HepG2 (cell line): Measurements from ENCODE around the gene TSHZ2. TPM values are rescaled to one million over a fixed set of nuclear protein-coding genes. Genes with fewer than 3 reads are reported as not detected.
A peak's percentile ranks its signal among the peaks of the same experiment; 100 is the strongest.

Source experiments
- ATAC-seq: fragments of 200-7000 bp; cut with Tn5 transposase; 3 replicates; pipeline ENCODE4 v1.9.1; 2020; ENCODE audit warnings: mild to moderate bottlenecking, moderate library complexity
- BruUV-seq: library from RNA; stranded (reverse); fragments of 400-500 nt; replicated peaks from 2 replicates; lab custom pipeline; 2021; lab: Mats Ljungman, UMichigan
- CTCF ChIA-PET: fragments of 300-600 bp; formaldehyde crosslinking; extraction: SDS; loops from one replicate; lab custom pipeline; 2021; ENCODE audit warnings: low total read pairs, inconsistent platforms, low intra/inter-chr PET ratio; lab: Yijun Ruan, JAX
- POLR2A ChIA-PET: fragments of 350-600 bp; sonication (Branson Sonifier 250); formaldehyde crosslinking; loops from one replicate; lab custom pipeline; 2020; ENCODE audit warnings: antibody characterized with exemption, inconsistent platforms; lab: Yijun Ruan, JAX
- DNase-seq: peaks from one replicate; pipeline ENCODE4 v3.0.0-alpha.2; 2015; ENCODE audit warnings: low spot score
- FAIRE-seq: peaks from 3 replicates; lab custom pipeline; 2011; peaks lifted over from hg19 to GRCh38; lab: Jason Lieb, UNC
- H2AFZ ChIP-seq: one replicate; pipeline ENCODE4 v1.6.1; 2011; ENCODE audit warnings: low read length, inconsistent platforms
- H3K27ac ChIP-seq: fragments of 300-600 bp; 3 replicates; pipeline ENCODE4 v1.8.0; 2011; ENCODE audit warnings: mixed run types, mild to moderate bottlenecking, mixed read lengths, low read length, inconsistent platforms; ENCODE audit not compliant: insufficient read depth; ENCODE audit errors: extremely low read length
- H3K27me3 ChIP-seq, 2 experiments: fragments of 200-600 bp in 1 of 2; 2 replicates in 1 of 2; 3 replicates in 1 of 2; pipeline versions ENCODE4 v1.6.0 to v1.8.0; 2011; ENCODE audit warnings: low read length in 2 of 2, mild to moderate bottlenecking in 2 of 2, moderate library complexity in 2 of 2, inconsistent platforms in 1 of 2; ENCODE audit not compliant: insufficient read depth in 2 of 2, control insufficient read depth in 1 of 2
- H3K36me3 ChIP-seq, 2 experiments: fragments of 200-600 bp in 1 of 2; replicated peaks in 1 of 2; 2 replicates in 1 of 2; 3 replicates in 1 of 2; pipeline versions ENCODE4 v1.5.1 to v1.8.0; 2011; ENCODE audit warnings: low read length in 2 of 2, inconsistent platforms in 1 of 2; ENCODE audit not compliant: insufficient read depth in 2 of 2, control insufficient read depth in 1 of 2
- H3K4me1 ChIP-seq: 2 replicates; pipeline ENCODE4 v1.5.1; 2012; ENCODE audit warnings: low read length, inconsistent platforms; ENCODE audit not compliant: insufficient read depth
- H3K4me2 ChIP-seq: 2 replicates; pipeline ENCODE4 v1.6.0; 2011; ENCODE audit warnings: low read depth, low read length, inconsistent platforms
- H3K4me3 ChIP-seq, 3 experiments: fragments of 200-600 bp in 1 of 3; sonication (generic), shearing (Covaris generic) in 1 of 3; replicated peaks in 1 of 3; 2 replicates each; pipeline ENCODE4 v1.5.1; 2011 to 2016; ENCODE audit warnings: low read length in 3 of 3, inconsistent platforms in 2 of 3, low read depth in 2 of 3, mild to moderate bottlenecking in 2 of 3, control low read depth in 1 of 3, mixed read lengths in 1 of 3; ENCODE audit not compliant: insufficient read depth in 1 of 3
- H3K79me2 ChIP-seq: one replicate; pipeline ENCODE4 v1.6.1; 2011; ENCODE audit warnings: low read length, inconsistent platforms; ENCODE audit not compliant: insufficient read depth
- H3K9ac ChIP-seq: 2 replicates; pipeline ENCODE4 v1.6.0; 2011; ENCODE audit warnings: mild to moderate bottlenecking, low read depth, low read length, inconsistent platforms; ENCODE audit not compliant: insufficient read depth
- H3K9me3 ChIP-seq: 2 replicates; pipeline ENCODE4 v1.5.1; 2012; ENCODE audit warnings: mild to moderate bottlenecking, low read length
- H4K20me1 ChIP-seq: 2 replicates; pipeline ENCODE4 v1.6.0; 2011; ENCODE audit warnings: inconsistent platforms, mild to moderate bottlenecking, low read length, moderate library complexity; ENCODE audit not compliant: insufficient read depth
- CREB1 ChIP-seq, 2 experiments: fragments of 450-650 bp in 1 of 2; IDR thresholded peaks; 2 replicates each; pipeline ENCODE4 v1.6.1; 2016 to 2017; ENCODE audit warnings: control low read depth in 1 of 2, mild to moderate bottlenecking in 1 of 2, missing compliant biosample characterization in 1 of 2, missing genetic modification characterization in 1 of 2
- DNMT3B ChIP-seq: conservative IDR thresholded peaks from 2 replicates; pipeline ENCODE4 v1.6.1; 2016; ENCODE audit warnings: missing biosample characterization, control low read depth
- FLYWCH1 ChIP-seq: sonication (generic); formaldehyde crosslinking; IDR thresholded peaks from 2 replicates; pipeline ENCODE4 v1.8.1; 2023; ENCODE audit warnings: mild to moderate bottlenecking, missing genetic modification reagents
- HHEX ChIP-seq: IDR thresholded peaks from 2 replicates; pipeline ENCODE4 v1.6.1; 2016; ENCODE audit warnings: control low read depth
- HOXA9 ChIP-seq: sonication (generic); formaldehyde crosslinking; IDR thresholded peaks from 2 replicates; pipeline ENCODE4 v1.8.1; 2022; ENCODE audit warnings: missing genetic modification reagents, mild to moderate bottlenecking, moderate library complexity, borderline replicate concordance
- MTA3 ChIP-seq: sonication (generic); formaldehyde crosslinking; IDR thresholded peaks from 2 replicates; pipeline ENCODE4 v1.4.0; 2020; ENCODE audit warnings: missing genetic modification reagents
- ZNF772 ChIP-seq: sonication (generic); formaldehyde crosslinking; IDR thresholded peaks from 2 replicates; pipeline ENCODE4 v1.5.0; 2020; ENCODE audit warnings: mild to moderate bottlenecking, missing genetic modification reagents
- WGBS: methylation state at CpG from one replicate; pipeline ENCODE4 v1.1.6; 2017; ENCODE audit warnings: low lambda C conversion rate; 5-methylcytosine and 5-hydroxymethylcytosine counted together
- in situ Hi-C: cut with HindIII; loops from 2 replicates; pipeline ENCODE4 v1.10.0; 2017; ENCODE audit warnings: low pct_unique_long_range_greater_than_20kb; ENCODE audit not compliant: extremely low pct_ligation_motif_present
- intact Hi-C: fragments of 100-400 bp; cut with micrococcal nuclease; formaldehyde crosslinking; loops from one replicate; pipeline ENCODE4 v1.10.0; 2022; ENCODE audit not compliant: unreplicated experiment
- polyA plus RNA-seq, 8 experiments: library from polyadenylated mRNA; depleted of rRNA in 3 of 8; stranded (reverse) in 7 of 8; unstranded in 1 of 8; fragments of >200 nt; fragmentation: Illumina TruSeq in 4 of 8; extraction: Trizol in 4 of 8; gene quantifications; 2 replicates each; pipeline versions ENCODE4 v1.2.1 to v1.2.3, GENCODE V29; 2011 to 2016; ENCODE audit warnings: low read depth in 4 of 8, missing spikeins in 1 of 8, mixed read lengths in 1 of 8; ENCODE audit not compliant: insufficient read depth in 1 of 8
- total RNA-seq, 5 experiments: library from RNA; depleted of rRNA; stranded (reverse); fragments of >200 nt; fragmentation: Illumina TruSeq; extraction: Trizol; gene quantifications; 2 replicates each; pipeline ENCODE4 v1.2.3, GENCODE V29; 2016; ENCODE audit warnings: low read depth in 1 of 5
- TF ChIP-seq, protein P1 (sequence below): IDR thresholded peaks from 2 replicates; pipeline ENCODE4 v1.6.1; 2016; ENCODE audit warnings: low read depth, control low read depth
- TF ChIP-seq, protein P2 (sequence below): sonication (generic); formaldehyde crosslinking; IDR thresholded peaks from 2 replicates; pipeline ENCODE4 v1.4.0; 2020; ENCODE audit warnings: missing genetic modification reagents; ENCODE audit errors: not compliant biosample characterization
- TF ChIP-seq, protein P3 (sequence below): sonication (generic); formaldehyde crosslinking; IDR thresholded peaks from 2 replicates; pipeline ENCODE4 v1.5.1; 2020; ENCODE audit warnings: mild to moderate bottlenecking, missing genetic modification reagents, moderate library complexity
- TF ChIP-seq, protein P4 (sequence below): sonication (generic); formaldehyde crosslinking; IDR thresholded peaks from 2 replicates; pipeline ENCODE4 v1.4.0; 2020; ENCODE audit warnings: mild to moderate bottlenecking, low read depth, missing genetic modification reagents

TSHZ2 gene
- total and polyA plus RNA-seq, 2 of the 13 experiments (the other 11 are each of a cell fraction or from before 2014, with no cell fraction given) = 0.01 TPM; not detected in 1

DNA sequence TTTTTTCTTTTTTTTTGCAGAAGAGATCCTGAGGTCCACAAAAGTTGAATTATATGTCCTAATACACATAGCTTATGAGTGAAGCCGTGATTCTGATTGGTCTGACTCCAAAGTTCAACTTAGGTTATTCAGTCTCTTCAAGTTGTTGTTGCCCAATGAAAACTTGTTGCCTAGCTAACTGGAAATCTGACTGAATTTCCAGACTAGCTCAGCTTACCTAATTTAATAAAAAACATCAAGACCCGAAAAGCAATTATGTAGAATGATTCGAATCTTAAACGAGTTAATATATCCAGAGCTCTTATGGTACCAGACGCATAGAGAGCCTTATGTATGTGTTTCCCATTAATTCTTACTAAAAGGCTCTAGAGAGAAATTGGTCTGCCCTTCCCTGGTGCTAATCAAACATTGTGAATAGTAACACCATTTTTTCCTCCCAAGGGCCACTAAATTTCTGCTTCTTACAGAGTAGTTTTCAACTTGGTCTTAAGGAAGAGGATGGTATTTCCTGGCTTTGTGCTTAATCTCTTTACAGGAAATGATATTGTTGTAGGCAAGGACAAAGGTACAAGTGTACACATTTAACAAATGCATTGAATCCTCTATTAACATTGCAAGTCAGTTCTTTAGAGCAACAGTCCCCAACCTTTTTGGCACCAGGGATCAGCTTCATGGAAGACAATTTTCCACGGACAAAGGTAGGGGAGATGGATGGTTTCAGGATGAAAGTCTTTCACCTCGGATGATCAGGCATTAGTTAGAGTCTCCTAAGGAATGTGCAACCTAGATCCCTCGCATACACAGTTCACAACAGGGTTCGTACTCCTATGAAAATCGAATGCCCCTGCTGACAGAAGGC is 107.9 kb downstream of the TSHZ2 start (continued):
- TF ChIP-seq, protein P1, sequence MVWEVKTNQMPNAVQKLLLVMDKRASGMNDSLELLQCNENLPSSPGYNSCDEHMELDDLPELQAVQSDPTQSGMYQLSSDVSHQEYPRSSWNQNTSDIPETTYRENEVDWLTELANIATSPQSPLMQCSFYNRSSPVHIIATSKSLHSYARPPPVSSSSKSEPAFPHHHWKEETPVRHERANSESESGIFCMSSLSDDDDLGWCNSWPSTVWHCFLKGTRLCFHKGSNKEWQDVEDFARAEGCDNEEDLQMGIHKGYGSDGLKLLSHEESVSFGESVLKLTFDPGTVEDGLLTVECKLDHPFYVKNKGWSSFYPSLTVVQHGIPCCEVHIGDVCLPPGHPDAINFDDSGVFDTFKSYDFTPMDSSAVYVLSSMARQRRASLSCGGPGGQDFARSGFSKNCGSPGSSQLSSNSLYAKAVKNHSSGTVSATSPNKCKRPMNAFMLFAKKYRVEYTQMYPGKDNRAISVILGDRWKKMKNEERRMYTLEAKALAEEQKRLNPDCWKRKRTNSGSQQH (CRISPR knock-in tag) = 0 out of 2 replicates have a peak, but pooled peaks have one; percentile 32
- TF ChIP-seq, protein P2, sequence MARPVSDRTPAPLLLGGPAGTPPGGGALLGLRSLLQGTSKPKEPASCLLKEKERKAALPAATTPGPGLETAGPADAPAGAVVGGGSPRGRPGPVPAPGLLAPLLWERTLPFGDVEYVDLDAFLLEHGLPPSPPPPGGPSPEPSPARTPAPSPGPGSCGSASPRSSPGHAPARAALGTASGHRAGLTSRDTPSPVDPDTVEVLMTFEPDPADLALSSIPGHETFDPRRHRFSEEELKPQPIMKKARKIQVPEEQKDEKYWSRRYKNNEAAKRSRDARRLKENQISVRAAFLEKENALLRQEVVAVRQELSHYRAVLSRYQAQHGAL (CRISPR knock-in tag) = no peak
- 0 out of 2 replicates have a peak, but pooled peaks have one; percentile 51 for TF ChIP-seq DNMT3B
- TF ChIP-seq HHEX (CRISPR knock-in tag) = no peak

DNA sequence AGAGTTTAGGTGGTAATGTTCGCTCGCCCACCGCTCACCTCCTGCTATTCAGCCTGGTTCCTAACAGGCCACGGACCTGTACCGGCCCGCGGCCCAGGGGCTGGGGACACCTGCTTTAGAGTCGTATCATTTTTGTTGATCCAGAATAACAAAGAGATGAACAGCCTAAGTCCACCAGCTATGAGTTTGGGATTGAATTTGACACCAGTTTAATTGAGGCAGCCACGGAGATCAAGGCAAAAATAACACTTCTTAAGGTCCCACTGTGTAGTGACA is 108.5 kb downstream of the TSHZ2 start:
- peak overlapping the region; percentile 65; the same call in 1 of the 2 replicates for H3K4me2 ChIP-seq
- WGBS = over 99% methylated on average over 9 of the region's 9 CpGs
- no TSS peak for BruUV-seq
- H3K27ac ChIP-seq = peak overlapping the region; percentile 85
- no peaks in the 10 kb centered on the region for H3K9me3 ChIP-seq
- POLR2A ChIA-PET = interaction anchor here (1.2 to 2.9 kb wide), 6 partner anchors 8 to 1115 kb away, joined by 3 to 23 read pairs (median 7); no protein-coding TSS in a partner anchor
- H2AFZ ChIP-seq = no peak overlapping the region
- H3K4me1 ChIP-seq = peaks cover 81% of the 10 kb centered on the region
- in situ Hi-C loops (loop anchor here (25.0 kb wide), 1 partner anchor 1132 kb away; the partner anchor contains the start of gene PFDN4), intact Hi-C loops (loop anchor here (2.0 kb wide), 2 partner anchors 108 to 156 kb away; partner anchors contain the start of gene TSHZ2)
- no peaks in the 10 kb centered on the region for H3K27me3 ChIP-seq
- no peak for FAIRE-seq
- no peaks in the 10 kb centered on the region for H4K20me1 ChIP-seq
- ATAC-seq = no peak
- H3K4me3 ChIP-seq = no peak overlapping the region
- CTCF ChIA-PET = no interaction called here
- peak overlapping the region; percentile 68; the same call in 1 of the 2 replicates for H3K9ac ChIP-seq
- H3K36me3 ChIP-seq = no peaks in the 10 kb centered on the region
- no peak for DNase-seq
- no peaks in the 10 kb centered on the region for H3K79me2 ChIP-seq
- TF ChIP-seq, protein P3, sequence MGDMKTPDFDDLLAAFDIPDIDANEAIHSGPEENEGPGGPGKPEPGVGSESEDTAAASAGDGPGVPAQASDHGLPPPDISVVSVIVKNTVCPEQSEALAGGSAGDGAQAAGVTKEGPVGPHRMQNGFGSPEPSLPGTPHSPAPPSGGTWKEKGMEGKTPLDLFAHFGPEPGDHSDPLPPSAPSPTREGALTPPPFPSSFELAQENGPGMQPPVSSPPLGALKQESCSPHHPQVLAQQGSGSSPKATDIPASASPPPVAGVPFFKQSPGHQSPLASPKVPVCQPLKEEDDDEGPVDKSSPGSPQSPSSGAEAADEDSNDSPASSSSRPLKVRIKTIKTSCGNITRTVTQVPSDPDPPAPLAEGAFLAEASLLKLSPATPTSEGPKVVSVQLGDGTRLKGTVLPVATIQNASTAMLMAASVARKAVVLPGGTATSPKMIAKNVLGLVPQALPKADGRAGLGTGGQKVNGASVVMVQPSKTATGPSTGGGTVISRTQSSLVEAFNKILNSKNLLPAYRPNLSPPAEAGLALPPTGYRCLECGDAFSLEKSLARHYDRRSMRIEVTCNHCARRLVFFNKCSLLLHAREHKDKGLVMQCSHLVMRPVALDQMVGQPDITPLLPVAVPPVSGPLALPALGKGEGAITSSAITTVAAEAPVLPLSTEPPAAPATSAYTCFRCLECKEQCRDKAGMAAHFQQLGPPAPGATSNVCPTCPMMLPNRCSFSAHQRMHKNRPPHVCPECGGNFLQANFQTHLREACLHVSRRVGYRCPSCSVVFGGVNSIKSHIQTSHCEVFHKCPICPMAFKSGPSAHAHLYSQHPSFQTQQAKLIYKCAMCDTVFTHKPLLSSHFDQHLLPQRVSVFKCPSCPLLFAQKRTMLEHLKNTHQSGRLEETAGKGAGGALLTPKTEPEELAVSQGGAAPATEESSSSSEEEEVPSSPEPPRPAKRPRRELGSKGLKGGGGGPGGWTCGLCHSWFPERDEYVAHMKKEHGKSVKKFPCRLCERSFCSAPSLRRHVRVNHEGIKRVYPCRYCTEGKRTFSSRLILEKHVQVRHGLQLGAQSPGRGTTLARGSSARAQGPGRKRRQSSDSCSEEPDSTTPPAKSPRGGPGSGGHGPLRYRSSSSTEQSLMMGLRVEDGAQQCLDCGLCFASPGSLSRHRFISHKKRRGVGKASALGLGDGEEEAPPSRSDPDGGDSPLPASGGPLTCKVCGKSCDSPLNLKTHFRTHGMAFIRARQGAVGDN (CRISPR knock-in tag) = peak; percentile 60
- TF ChIP-seq, protein P4, sequence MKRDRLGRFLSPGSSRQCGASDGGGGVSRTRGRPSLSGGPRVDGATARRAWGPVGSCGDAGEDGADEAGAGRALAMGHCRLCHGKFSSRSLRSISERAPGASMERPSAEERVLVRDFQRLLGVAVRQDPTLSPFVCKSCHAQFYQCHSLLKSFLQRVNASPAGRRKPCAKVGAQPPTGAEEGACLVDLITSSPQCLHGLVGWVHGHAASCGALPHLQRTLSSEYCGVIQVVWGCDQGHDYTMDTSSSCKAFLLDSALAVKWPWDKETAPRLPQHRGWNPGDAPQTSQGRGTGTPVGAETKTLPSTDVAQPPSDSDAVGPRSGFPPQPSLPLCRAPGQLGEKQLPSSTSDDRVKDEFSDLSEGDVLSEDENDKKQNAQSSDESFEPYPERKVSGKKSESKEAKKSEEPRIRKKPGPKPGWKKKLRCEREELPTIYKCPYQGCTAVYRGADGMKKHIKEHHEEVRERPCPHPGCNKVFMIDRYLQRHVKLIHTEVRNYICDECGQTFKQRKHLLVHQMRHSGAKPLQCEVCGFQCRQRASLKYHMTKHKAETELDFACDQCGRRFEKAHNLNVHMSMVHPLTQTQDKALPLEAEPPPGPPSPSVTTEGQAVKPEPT (CRISPR knock-in tag) = 0 out of 2 replicates have a peak, but pooled peaks have one; percentile 8
- TF ChIP-seq ZNF772 (no peak), CREB1 (IDR thresholded peaks at IDR 0.05) (no peak), CREB1 (CRISPR knock-in tag; IDR thresholded peaks at IDR 0.05) (no peak), FLYWCH1 (CRISPR knock-in tag) (no peak), MTA3 (CRISPR knock-in tag) (no peak), HOXA9 (CRISPR knock-in tag) (no peak)
